Astrocyte (in vitro differentiated cells and primary cell): ENCODE results near the gene BMPR1B.

ENCODE experiments used
- CTCF ChIP-seq: IDR thresholded peaks from 2 replicates; pipeline ENCODE4 v1.5.1; 2011; ENCODE audit warnings: low read depth, mild to moderate bottlenecking, inconsistent platforms, low read length, moderate library complexity; ENCODE audit not compliant: insufficient read depth
- EZH2 ChIP-seq: IDR thresholded peaks from 2 replicates; pipeline ENCODE4 v1.6.1; 2012; ENCODE audit warnings: mild to moderate bottlenecking, low read length, inconsistent platforms; ENCODE audit not compliant: insufficient read depth

DNA sequence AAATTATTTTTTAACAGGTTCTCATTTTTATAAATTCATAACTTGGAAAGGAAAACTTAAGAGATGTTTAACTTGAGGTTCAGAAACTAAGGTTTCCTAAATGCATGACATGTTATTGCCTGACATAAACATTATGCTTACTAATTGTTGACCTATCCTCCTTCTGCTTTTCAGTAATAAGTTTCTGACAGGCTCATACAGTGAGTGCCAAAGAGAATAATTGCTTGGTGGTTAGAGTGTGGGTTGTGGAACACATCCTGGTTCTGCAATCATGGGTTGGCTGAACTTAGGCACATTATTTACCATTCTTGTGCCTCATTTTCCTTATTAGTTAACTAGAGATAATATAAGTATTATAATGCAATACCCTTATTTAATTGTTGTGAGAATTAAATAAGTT, 56.5 kb downstream of the BMPR1B start:
- TF ChIP-seq CTCF: no peak
- TF ChIP-seq EZH2: no peak
